Measurements from ENCODE around the gene PCDH15. TPM values are rescaled to one million over a fixed set of nuclear protein-coding genes. Genes with fewer than 3 reads are reported as not detected.

PCDH15 gene
- total and polyA plus RNA-seq, 9 of the 15 experiments (the other 6 are each of a cell fraction or from before 2014, with no cell fraction given): not detected

- 0% methylated on average over 2 of the region's 2 CpGs for WGBS (ENCODE audit: insufficient coverage, low coverage, missing lambda C conversion rate)
- H3K27ac ChIP-seq (ENCODE audit: extremely low read depth, low read depth, low read length): no peak overlapping the region
- in situ Hi-C loops (cut with MboI) (no loop called here), intact Hi-C loops (cut with micrococcal nuclease) (no loop called here)
- ChIA-PET POLR2A (no interaction called here), CTCF (ENCODE audit: low intra/inter-chr PET ratio) (no interaction called here)
- BruUV-seq (replicated peaks): no TSS peak
- H3K4me1 ChIP-seq (replicated peaks in 1 of 2; ENCODE audit: control insufficient read depth in 2 of 2, insufficient read depth in 2 of 2, low read length in 2 of 2): no peaks in the 10 kb centered on the region
- TF ChIP-seq, protein P1, sequence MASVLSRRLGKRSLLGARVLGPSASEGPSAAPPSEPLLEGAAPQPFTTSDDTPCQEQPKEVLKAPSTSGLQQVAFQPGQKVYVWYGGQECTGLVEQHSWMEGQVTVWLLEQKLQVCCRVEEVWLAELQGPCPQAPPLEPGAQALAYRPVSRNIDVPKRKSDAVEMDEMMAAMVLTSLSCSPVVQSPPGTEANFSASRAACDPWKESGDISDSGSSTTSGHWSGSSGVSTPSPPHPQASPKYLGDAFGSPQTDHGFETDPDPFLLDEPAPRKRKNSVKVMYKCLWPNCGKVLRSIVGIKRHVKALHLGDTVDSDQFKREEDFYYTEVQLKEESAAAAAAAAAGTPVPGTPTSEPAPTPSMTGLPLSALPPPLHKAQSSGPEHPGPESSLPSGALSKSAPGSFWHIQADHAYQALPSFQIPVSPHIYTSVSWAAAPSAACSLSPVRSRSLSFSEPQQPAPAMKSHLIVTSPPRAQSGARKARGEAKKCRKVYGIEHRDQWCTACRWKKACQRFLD (CRISPR knock-in tag; IDR thresholded peaks at IDR 0.05): no peak
- TF ChIP-seq, protein P2, sequence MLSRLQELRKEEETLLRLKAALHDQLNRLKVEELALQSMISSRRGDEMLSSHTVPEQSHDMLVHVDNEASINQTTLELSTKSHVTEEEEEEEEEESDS (CRISPR knock-in tag; IDR thresholded peaks at IDR 0.05): no peak
- DNase-seq (ENCODE audit: extremely low read depth in 1 of 4, low spot score in 3 of 4) (no peak), FAIRE-seq (no peak), ATAC-seq (no peak)
- no peak overlapping the region for H3K4me2 ChIP-seq (ENCODE audit: insufficient read depth, low read length)
- no peaks in the 10 kb centered on the region for H3K9me1 ChIP-seq (ENCODE audit: control insufficient read depth, insufficient read depth, low read length)
- no peaks in the 10 kb centered on the region for H3K36me3 ChIP-seq (ENCODE audit: control insufficient read depth, insufficient read depth, low read length)
- no peaks in the 10 kb centered on the region for H4K20me1 ChIP-seq (replicated peaks; ENCODE audit: control insufficient read depth, insufficient read depth, low read length)
- no peaks in the 10 kb centered on the region; the same call in 1 of the 2 replicates for H3K9me3 ChIP-seq (replicated peaks; ENCODE audit: control insufficient read depth, insufficient read depth, low read depth, low read length)
- H3K4me3 ChIP-seq: no peak overlapping the region
- no peaks in the 10 kb centered on the region for H3K27me3 ChIP-seq (ENCODE audit: control insufficient read depth in 2 of 2, insufficient read depth in 2 of 2, low read length in 2 of 2)
- H3K9ac ChIP-seq (ENCODE audit: insufficient read depth in 1 of 2, low read depth in 2 of 2, low read length in 2 of 2): no peak overlapping the region
- H3K79me2 ChIP-seq (ENCODE audit: control insufficient read depth, insufficient read depth, low read length): no peaks in the 10 kb centered on the region
- H2AFZ ChIP-seq (ENCODE audit: low read depth, low read length): no peak overlapping the region
Observed at GRCh38 chr10:54148508-54148907, 652.5 kb downstream of the PCDH15 start.

- Histone ChIP-seq H3K4me3 (no peak overlapping the region), H3K9me3 (replicated peaks; ENCODE audit: control insufficient read depth, insufficient read depth, low read depth, low read length) (no peaks in the 10 kb centered on the region; the same call in 1 of the 2 replicates), H3K79me2 (ENCODE audit: control insufficient read depth, insufficient read depth, low read length) (no peaks in the 10 kb centered on the region), H3K36me3 (ENCODE audit: control insufficient read depth, insufficient read depth, low read length) (no peaks in the 10 kb centered on the region), H3K9ac (ENCODE audit: insufficient read depth in 1 of 2, low read depth in 2 of 2, low read length in 2 of 2) (no peak overlapping the region), H4K20me1 (replicated peaks; ENCODE audit: control insufficient read depth, insufficient read depth, low read length) (no peaks in the 10 kb centered on the region), H3K9me1 (ENCODE audit: control insufficient read depth, insufficient read depth, low read length) (no peaks in the 10 kb centered on the region), H2AFZ (ENCODE audit: low read depth, low read length) (no peak overlapping the region), H3K27ac (ENCODE audit: extremely low read depth, low read depth, low read length) (no peak overlapping the region), H3K4me1 (replicated peaks in 1 of 2; ENCODE audit: control insufficient read depth in 2 of 2, insufficient read depth in 2 of 2, low read length in 2 of 2) (no peaks in the 10 kb centered on the region), H3K27me3 (ENCODE audit: control insufficient read depth in 2 of 2, insufficient read depth in 2 of 2, low read length in 2 of 2) (no peaks in the 10 kb centered on the region), H3K4me2 (ENCODE audit: insufficient read depth, low read length) (no peak overlapping the region)
- intact Hi-C loops (cut with micrococcal nuclease): no loop called here
- POLR2A ChIA-PET: no interaction called here
- no TSS peak for BruUV-seq (replicated peaks)
- FAIRE-seq: no peak
- in situ Hi-C loops (cut with MboI): no loop called here
- ATAC-seq: no peak
- CTCF ChIA-PET (ENCODE audit: low intra/inter-chr PET ratio): no interaction called here
- DNase-seq (ENCODE audit: extremely low read depth in 1 of 4, low spot score in 3 of 4): no peak
- no peak for TF ChIP-seq ZNF318 (IDR thresholded peaks at IDR 0.05; ENCODE audit: borderline replicate concordance in 1 of 2, low read depth in 1 of 2)
Observed at GRCh38 chr10:54139819-54140428, 661.1 kb downstream of the PCDH15 start.

Measured in K562 (cell line).